Measurements from ENCODE around the gene CHMP2A.
A peak's percentile ranks its signal among the peaks of the same experiment; 100 is the strongest.

CHMP2A gene

DNA sequence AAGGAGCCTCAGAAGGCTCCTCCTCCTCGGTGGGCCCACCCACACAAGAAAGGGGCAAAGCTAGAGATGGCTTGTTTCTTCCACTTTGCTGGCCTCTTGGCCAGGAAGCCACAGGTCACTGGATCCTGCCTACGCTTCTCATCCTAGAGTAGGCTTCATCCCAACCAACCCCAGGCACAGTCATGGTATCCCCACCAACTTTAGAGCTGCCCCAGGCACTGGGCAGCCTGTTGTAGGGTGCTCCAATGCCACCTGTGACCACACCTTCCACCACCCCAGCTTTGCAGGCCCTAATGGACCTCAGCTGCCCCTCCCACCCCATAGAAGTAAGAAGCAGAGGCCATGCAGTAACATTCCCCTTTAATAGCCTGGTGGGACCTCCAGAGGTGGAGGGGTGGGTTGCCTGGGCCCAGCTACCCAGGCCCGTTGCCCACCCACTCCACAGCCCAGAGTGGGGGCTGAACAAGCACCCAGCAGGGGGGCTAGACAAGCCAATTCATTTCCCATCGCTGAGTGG is 522 bp upstream of the CHMP2A start:
- H3K36me3 ChIP-seq (ENCODE audit: control insufficient read depth in 5 of 5, insufficient read depth in 5 of 5, low read length in 5 of 5): peaks cover 0 to 38% (median 38%) of the 10 kb centered on the region in 5 donors
- H3K9ac ChIP-seq (ENCODE audit: low read length in 5 of 5): peak overlapping the region; percentile 77 to 94 (median 90)
- no peaks in the 10 kb centered on the region for H3K27me3 ChIP-seq (ENCODE audit: control insufficient read depth in 5 of 5, insufficient read depth in 4 of 5, low read length in 5 of 5)
- peaks cover 13 to 57% (median 54%) of the 10 kb centered on the region in 5 donors for H3K4me1 ChIP-seq (ENCODE audit: control insufficient read depth in 5 of 5, insufficient read depth in 5 of 5, low read length in 5 of 5)
- H3K9me3 ChIP-seq (ENCODE audit: control insufficient read depth in 5 of 5, low read length in 5 of 5): no peaks in the 10 kb centered on the region
- H3K4me3 ChIP-seq (ENCODE audit: low read depth in 1 of 5, low read length in 5 of 5): peak overlapping the region; percentile 66 to 97 (median 87)
- H3K27ac ChIP-seq (ENCODE audit: low read depth, low read length): peak overlapping the region; percentile 98

DNA sequence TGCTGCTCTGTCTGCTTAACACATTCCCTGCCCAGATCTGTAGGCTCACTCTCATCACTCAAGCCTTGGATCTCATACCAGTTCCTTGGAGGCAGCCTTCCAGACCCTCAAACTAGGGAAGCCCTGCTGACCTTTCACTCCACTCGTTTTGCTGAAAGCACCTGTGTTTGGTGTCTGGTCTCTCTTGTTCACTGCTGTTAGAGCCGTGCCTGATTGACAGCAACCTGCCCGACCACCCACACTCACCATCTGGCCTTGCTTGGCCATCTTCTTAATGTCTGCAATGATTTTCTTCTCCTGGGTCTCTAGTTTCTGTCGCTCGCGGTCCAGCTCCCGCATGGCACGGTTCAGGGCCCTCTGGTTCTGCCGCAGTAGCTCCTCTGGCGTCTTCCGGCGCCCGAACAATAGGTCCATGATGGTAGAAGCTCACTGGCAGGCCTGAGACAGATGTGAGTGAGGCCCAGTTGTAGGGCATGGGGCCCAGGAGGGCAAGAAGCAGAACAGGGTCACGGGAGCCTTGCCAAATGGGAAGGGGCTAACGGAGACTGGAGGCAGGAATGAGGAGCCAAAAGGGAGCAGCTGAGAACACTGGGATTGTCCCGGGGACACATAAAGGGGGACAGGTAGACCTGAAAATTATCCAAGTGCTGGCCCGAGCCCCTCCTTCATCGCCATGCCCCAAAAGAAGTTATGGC is 959 bp downstream of the CHMP2A start:
- H3K27me3 ChIP-seq (ENCODE audit: control insufficient read depth in 5 of 5, insufficient read depth in 4 of 5, low read length in 5 of 5): no peaks in the 10 kb centered on the region
- peak overlapping the region; percentile 98 for H3K27ac ChIP-seq (ENCODE audit: low read depth, low read length)
- H3K9ac ChIP-seq (ENCODE audit: low read length in 5 of 5): peak overlapping the region; percentile 73 to 97 (median 81)
- H3K36me3 ChIP-seq (ENCODE audit: control insufficient read depth in 5 of 5, insufficient read depth in 5 of 5, low read length in 5 of 5): peaks cover 0 to 53% (median 53%) of the 10 kb centered on the region in 5 donors
- no peaks in the 10 kb centered on the region for H3K9me3 ChIP-seq (ENCODE audit: control insufficient read depth in 5 of 5, low read length in 5 of 5)
- peaks cover 11 to 46% (median 42%) of the 10 kb centered on the region in 5 donors for H3K4me1 ChIP-seq (ENCODE audit: control insufficient read depth in 5 of 5, insufficient read depth in 5 of 5, low read length in 5 of 5)
- peak overlapping the region; percentile 87 to 97 (median 95) for H3K4me3 ChIP-seq (ENCODE audit: low read depth in 1 of 5, low read length in 5 of 5)

DNA sequence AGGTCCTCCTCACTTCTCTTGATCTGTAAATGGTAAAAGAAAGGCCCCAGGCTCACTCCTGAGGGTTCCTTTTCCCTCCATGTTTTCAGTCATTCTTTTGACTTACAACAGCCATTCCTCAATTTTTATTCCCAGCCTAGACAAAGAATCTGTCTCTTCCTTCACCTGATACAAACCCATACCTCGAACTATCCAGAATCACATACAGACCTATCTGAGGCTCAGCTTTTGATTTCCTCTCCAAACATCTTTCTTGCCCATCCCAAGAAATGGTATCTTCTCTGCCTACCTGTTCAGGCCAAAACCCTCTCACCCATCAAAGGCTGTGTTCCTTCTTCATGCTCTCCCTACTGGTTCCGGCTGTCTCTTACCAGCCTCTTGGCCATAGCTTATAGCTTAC is 2.2 kb downstream of the CHMP2A start:
- Histone ChIP-seq H3K27me3 (ENCODE audit: control insufficient read depth in 5 of 5, insufficient read depth in 4 of 5, low read length in 5 of 5) (no peaks in the 10 kb centered on the region), H3K4me3 (ENCODE audit: low read depth in 1 of 5, low read length in 5 of 5) (no peak overlapping the region), H3K36me3 (ENCODE audit: control insufficient read depth in 5 of 5, insufficient read depth in 5 of 5, low read length in 5 of 5) (peaks cover 0 to 66% (median 65%) of the 10 kb centered on the region in 5 donors), H3K9ac (ENCODE audit: low read length in 5 of 5) (no peak overlapping the region), H3K9me3 (ENCODE audit: control insufficient read depth in 5 of 5, low read length in 5 of 5) (no peaks in the 10 kb centered on the region), H3K27ac (ENCODE audit: low read depth, low read length) (no peak overlapping the region), H3K4me1 (ENCODE audit: control insufficient read depth in 5 of 5, insufficient read depth in 5 of 5, low read length in 5 of 5) (peaks cover 11 to 38% (median 38%) of the 10 kb centered on the region in 5 donors)

DNA sequence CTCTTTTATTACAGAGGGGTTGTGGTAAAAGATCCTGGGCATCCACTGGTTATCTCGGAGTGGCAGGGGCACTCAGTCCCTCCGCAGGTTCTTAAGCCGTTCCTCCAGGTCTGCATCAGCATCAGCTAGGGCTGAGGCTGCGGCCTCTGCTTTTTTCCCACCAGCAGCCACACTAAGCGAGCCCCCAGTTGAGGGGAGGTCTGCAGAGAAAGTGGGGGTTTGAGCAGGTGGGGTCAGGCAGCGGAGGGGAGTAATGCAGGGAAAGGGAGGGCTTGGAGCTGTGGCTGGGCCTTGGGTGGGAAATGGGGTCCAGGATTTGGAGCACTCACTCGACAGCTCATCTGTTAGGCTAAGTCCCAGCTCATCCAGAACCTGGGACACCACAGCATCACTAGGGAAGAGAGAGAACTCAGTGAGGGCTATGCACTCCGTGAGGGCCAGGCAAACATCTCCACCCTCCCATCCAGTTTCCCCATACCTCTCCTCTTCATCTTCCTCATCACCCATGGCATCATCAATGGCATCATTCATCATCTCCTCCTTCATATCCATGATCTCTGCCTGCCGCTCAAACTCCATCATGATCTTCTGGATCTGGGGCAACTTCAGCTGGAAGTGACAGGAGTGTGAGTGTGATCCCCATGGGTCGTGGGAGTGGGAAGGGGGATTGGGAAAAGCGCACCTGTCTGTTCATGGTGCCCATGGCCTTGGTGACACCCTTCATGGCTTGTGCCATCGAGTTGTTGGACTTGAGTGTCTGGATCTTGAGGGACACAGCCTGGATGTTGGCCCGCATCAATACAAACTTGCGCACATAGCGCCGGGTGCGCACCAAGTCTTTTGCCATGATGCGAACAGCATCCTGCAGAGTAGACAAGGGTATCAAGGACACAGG is 3.1 kb downstream of the CHMP2A start:
- H3K27ac ChIP-seq (ENCODE audit: low read depth, low read length): no peak overlapping the region
- no peaks in the 10 kb centered on the region for H3K27me3 ChIP-seq (ENCODE audit: control insufficient read depth in 5 of 5, insufficient read depth in 4 of 5, low read length in 5 of 5)
- peaks cover 6 to 36% (median 35%) of the 10 kb centered on the region in 5 donors for H3K4me1 ChIP-seq (ENCODE audit: control insufficient read depth in 5 of 5, insufficient read depth in 5 of 5, low read length in 5 of 5)
- no peak overlapping the region for H3K4me3 ChIP-seq (ENCODE audit: low read depth in 1 of 5, low read length in 5 of 5)
- no peak overlapping the region for H3K9ac ChIP-seq (ENCODE audit: low read length in 5 of 5)
- peaks cover 0 to 72% (median 71%) of the 10 kb centered on the region in 5 donors for H3K36me3 ChIP-seq (ENCODE audit: control insufficient read depth in 5 of 5, insufficient read depth in 5 of 5, low read length in 5 of 5)
- no peaks in the 10 kb centered on the region for H3K9me3 ChIP-seq (ENCODE audit: control insufficient read depth in 5 of 5, low read length in 5 of 5)

DNA sequence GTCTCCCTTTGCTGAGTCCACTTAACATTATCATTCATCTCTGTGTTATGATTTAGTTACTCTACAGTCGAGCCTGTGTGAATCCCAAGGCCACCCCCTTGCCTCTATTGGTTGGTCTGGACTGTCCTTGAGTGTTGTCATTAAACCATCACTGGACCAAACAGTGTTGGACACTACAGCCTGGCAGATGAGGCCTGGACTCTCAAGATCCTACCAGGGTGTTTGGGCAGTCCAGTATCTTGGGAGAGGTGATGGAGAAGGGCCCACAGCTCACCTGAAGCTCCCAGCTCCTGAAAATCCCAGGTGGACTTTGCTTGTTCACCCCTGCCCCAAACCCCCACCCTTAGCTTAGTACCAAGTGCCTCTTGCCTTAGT is 3.8 kb downstream of the CHMP2A start:
- no peak overlapping the region for H3K27ac ChIP-seq (ENCODE audit: low read depth, low read length)
- H3K9ac ChIP-seq (ENCODE audit: low read length in 5 of 5): no peak overlapping the region
- no peak overlapping the region for H3K4me3 ChIP-seq (ENCODE audit: low read depth in 1 of 5, low read length in 5 of 5)
- no peaks in the 10 kb centered on the region for H3K9me3 ChIP-seq (ENCODE audit: control insufficient read depth in 5 of 5, low read length in 5 of 5)
- H3K36me3 ChIP-seq (ENCODE audit: control insufficient read depth in 5 of 5, insufficient read depth in 5 of 5, low read length in 5 of 5): peaks cover 0 to 70% (median 65%) of the 10 kb centered on the region in 5 donors
- peaks cover 9 to 36% (median 35%) of the 10 kb centered on the region in 5 donors for H3K4me1 ChIP-seq (ENCODE audit: control insufficient read depth in 5 of 5, insufficient read depth in 5 of 5, low read length in 5 of 5)
- H3K27me3 ChIP-seq (ENCODE audit: control insufficient read depth in 5 of 5, insufficient read depth in 4 of 5, low read length in 5 of 5): no peaks in the 10 kb centered on the region

DNA sequence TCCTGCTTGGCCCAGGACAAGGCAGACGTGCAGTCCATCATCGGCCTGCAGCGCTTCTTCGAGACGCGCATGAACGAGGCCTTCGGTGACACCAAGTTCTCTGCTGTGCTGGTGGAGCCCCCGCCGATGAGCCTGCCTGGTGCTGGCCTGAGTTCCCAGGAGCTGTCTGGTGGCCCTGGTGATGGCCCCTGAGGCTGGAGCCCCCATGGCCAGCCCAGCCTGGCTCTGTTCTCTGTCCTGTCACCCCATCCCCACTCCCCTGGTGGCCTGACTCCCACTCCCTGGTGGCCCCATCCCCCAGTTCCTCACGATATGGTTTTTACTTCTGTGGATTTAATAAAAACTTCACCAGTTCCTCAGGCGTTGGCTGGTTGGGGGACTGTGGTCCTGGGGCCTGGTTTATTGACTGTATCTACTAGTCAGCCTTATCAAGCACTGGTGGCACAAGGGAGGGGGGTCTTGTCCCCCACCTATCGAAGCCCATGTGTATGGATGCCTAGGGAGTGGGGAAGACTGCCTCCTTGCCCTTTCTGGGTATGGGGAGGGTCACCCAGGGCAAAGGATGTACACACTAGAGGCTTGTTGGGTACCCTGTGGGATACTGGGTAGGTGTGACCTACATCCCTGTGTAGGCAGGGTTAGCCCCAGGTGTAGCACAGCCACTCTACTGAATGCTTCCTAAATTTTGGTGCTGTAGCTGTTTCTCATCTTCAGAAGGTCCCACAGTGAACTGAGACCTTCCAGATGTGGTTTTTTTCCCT is 4.4 kb downstream of the CHMP2A start:
- Histone ChIP-seq H3K36me3 (ENCODE audit: control insufficient read depth in 5 of 5, insufficient read depth in 5 of 5, low read length in 5 of 5) (peaks cover 0 to 73% (median 63%) of the 10 kb centered on the region in 5 donors), H3K4me1 (ENCODE audit: control insufficient read depth in 5 of 5, insufficient read depth in 5 of 5, low read length in 5 of 5) (peaks cover 14 to 38% (median 37%) of the 10 kb centered on the region in 5 donors), H3K27ac (ENCODE audit: low read depth, low read length) (no peak overlapping the region), H3K27me3 (ENCODE audit: control insufficient read depth in 5 of 5, insufficient read depth in 4 of 5, low read length in 5 of 5) (no peaks in the 10 kb centered on the region), H3K4me3 (ENCODE audit: low read depth in 1 of 5, low read length in 5 of 5) (no peak overlapping the region), H3K9me3 (ENCODE audit: control insufficient read depth in 5 of 5, low read length in 5 of 5) (no peaks in the 10 kb centered on the region), H3K9ac (ENCODE audit: low read length in 5 of 5) (no peak overlapping the region)

DNA sequence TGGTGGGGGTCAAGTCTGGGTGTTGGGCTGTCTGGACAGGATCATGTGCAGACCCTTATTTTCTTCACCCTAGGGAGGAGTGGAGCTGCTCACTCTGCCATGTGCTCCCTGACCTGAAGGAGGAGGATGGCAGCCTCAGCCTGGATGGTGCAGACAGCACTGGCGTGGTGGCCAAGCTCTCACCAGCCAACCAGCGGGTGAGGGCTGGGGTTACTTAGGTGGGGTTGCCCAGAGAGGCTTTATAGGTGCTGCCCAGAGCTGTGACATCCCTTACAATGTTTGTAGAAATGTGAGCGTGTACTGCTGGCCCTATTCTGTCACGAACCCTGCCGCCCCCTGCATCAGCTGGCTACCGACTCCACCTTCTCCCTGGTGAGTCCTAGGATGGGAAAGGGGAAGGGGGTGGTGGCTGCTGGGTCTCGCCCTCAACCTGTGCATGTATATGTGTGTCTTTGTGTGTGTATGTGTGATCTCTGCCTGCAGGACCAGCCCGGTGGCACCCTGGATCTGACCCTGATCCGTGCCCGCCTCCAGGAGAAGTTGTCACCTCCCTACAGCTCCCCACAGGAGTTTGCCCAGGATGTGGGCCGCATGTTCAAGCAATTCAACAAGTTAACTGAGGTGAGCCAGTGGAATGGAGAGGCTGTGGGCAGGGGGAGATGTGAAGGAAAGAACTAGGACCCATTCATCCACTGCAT is 5.1 kb downstream of the CHMP2A start:
- Histone ChIP-seq H3K4me1 (ENCODE audit: control insufficient read depth in 5 of 5, insufficient read depth in 5 of 5, low read length in 5 of 5) (peaks cover 17 to 40% (median 39%) of the 10 kb centered on the region in 5 donors), H3K27ac (ENCODE audit: low read depth, low read length) (no peak overlapping the region), H3K9ac (ENCODE audit: low read length in 5 of 5) (no peak overlapping the region), H3K36me3 (ENCODE audit: control insufficient read depth in 5 of 5, insufficient read depth in 5 of 5, low read length in 5 of 5) (peaks cover 0 to 73% (median 63%) of the 10 kb centered on the region in 5 donors), H3K4me3 (ENCODE audit: low read depth in 1 of 5, low read length in 5 of 5) (no peak overlapping the region), H3K27me3 (ENCODE audit: control insufficient read depth in 5 of 5, insufficient read depth in 4 of 5, low read length in 5 of 5) (no peaks in the 10 kb centered on the region), H3K9me3 (ENCODE audit: control insufficient read depth in 5 of 5, low read length in 5 of 5) (no peaks in the 10 kb centered on the region)

DNA sequence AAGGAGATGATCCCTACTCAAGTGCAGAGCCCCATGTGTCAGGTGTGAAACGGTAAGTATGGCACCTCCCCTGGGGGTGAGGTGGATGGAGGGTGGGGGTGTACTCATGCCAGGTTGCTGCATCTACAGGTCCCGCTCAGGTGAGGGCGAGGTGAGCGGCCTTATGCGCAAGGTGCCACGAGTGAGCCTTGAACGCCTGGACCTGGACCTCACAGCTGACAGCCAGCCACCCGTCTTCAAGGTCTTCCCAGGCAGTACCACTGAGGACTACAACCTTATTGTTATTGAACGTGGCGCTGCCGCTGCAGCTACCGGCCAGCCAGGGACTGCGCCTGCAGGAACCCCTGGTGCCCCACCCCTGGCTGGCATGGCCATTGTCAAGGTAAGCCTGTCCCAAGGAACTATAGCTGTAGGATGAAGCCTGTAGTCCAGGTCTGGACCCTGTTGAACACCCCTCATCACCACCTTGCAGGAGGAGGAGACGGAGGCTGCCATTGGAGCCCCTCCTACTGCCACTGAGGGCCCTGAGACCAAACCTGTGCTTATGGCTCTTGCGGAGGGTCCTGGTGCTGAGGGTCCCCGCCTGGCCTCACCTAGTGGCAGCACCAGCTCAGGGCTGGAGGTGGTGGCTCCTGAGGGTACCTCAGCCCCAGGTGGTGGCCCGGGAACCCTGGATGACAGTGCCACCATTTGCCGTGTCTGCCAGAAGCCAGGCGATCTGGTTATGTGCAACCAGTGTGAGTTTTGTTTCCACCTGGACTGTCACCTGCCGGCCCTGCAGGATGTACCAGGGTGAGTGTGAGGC is 5.8 kb downstream of the CHMP2A start:
- Histone ChIP-seq H3K27me3 (ENCODE audit: control insufficient read depth in 5 of 5, insufficient read depth in 4 of 5, low read length in 5 of 5) (no peaks in the 10 kb centered on the region), H3K9me3 (ENCODE audit: control insufficient read depth in 5 of 5, low read length in 5 of 5) (no peaks in the 10 kb centered on the region), H3K36me3 (ENCODE audit: control insufficient read depth in 5 of 5, insufficient read depth in 5 of 5, low read length in 5 of 5) (peaks cover 0 to 73% (median 63%) of the 10 kb centered on the region in 5 donors), H3K27ac (ENCODE audit: low read depth, low read length) (no peak overlapping the region), H3K9ac (ENCODE audit: low read length in 5 of 5) (peak overlapping the region in 1 of 5 donors; percentile 9), H3K4me3 (ENCODE audit: low read depth in 1 of 5, low read length in 5 of 5) (no peak overlapping the region), H3K4me1 (ENCODE audit: control insufficient read depth in 5 of 5, insufficient read depth in 5 of 5, low read length in 5 of 5) (peaks cover 15 to 34% (median 32%) of the 10 kb centered on the region in 5 donors)

Measured in subcutaneous abdominal adipose tissue (tissue), 5 donors.